RWPE2 (cell line): ENCODE measurements around the gene MICAL2.

Source experiments
- ATAC-seq: fragments of 200-7000 bp; cut with Tn5 transposase; 3 replicates; pipeline ENCODE4 v1.9.1; 2021; ENCODE audit warnings: low read depth
- DNase-seq: peaks from one replicate; pipeline ENCODE4 v3.0.0-alpha.2; 2020; ENCODE audit warnings: low spot score
- H3K27ac ChIP-seq: fragments of 450-650 bp; 2 replicates; pipeline ENCODE4 v1.5.1; 2017; ENCODE audit warnings: mild to moderate bottlenecking; ENCODE audit not compliant: poor library complexity, severe bottlenecking
- H3K27me3 ChIP-seq: fragments of 250-450 bp; sonication (Bioruptor Pico); 2 replicates; pipeline ENCODE4 v1.5.1; 2021; ENCODE audit warnings: mild to moderate bottlenecking, moderate library complexity; ENCODE audit not compliant: insufficient read depth, poor library complexity, severe bottlenecking
- H3K36me3 ChIP-seq: fragments of 250-450 bp; sonication (Bioruptor Pico); 2 replicates; pipeline ENCODE4 v1.5.1; 2020; ENCODE audit warnings: low read depth, mild to moderate bottlenecking, moderate library complexity
- H3K4me1 ChIP-seq: fragments of 250-450 bp; sonication (Bioruptor Pico); 2 replicates; pipeline ENCODE4 v1.5.1; 2021; ENCODE audit warnings: mild to moderate bottlenecking, moderate library complexity; ENCODE audit not compliant: insufficient read depth, poor library complexity, severe bottlenecking
- H3K4me3 ChIP-seq: fragments of 250-450 bp; sonication (Bioruptor Pico); 2 replicates; pipeline ENCODE4 v1.5.1; 2021; ENCODE audit warnings: mild to moderate bottlenecking, moderate library complexity; ENCODE audit not compliant: severe bottlenecking
- H3K9me3 ChIP-seq: fragments of 250-450 bp; sonication (Bioruptor Pico); 2 replicates; pipeline ENCODE4 v1.5.1; 2021; ENCODE audit warnings: mild to moderate bottlenecking, moderate library complexity; ENCODE audit not compliant: severe bottlenecking
- TF ChIP-seq, protein P1 (sequence below): fragments of 450-650 bp; IDR thresholded peaks from one replicate; pipeline ENCODE4 v1.5.1; 2017; ENCODE audit warnings: mild to moderate bottlenecking, moderate library complexity; ENCODE audit not compliant: poor library complexity, severe bottlenecking

MICAL2 gene

DNA sequence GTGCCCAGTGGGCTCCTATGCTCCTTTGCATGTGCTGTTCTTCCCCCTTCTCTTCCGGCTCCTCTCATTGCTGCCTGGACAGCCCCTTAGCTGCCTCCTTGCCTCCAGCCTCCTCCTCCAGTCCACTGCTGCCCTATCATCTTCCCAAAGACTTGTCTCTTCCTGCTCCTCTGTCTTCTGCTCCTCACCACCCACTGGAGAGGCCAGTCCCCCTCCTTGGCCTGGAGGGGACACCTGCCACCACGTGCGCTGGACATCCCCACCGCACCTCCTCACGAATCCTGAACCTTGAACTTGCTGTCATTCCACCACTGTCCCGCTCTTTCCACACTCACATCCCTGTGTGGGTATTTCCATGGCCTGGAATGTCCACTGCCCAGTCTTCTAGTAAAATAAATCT, 49.8 kb downstream of the MICAL2 start:
- DNase-seq, result no peak
- Histone ChIP-seq H3K36me3 (peaks cover 87% of the 10 kb centered on the region), H3K27me3 (no peaks in the 10 kb centered on the region), H3K4me1 (peaks cover 32% of the 10 kb centered on the region), H3K4me3 (no peak overlapping the region), H3K27ac (peak overlapping the region; percentile 99), H3K9me3 (no peaks in the 10 kb centered on the region)
- ATAC-seq, result no peak
- TF ChIP-seq, protein P1, sequence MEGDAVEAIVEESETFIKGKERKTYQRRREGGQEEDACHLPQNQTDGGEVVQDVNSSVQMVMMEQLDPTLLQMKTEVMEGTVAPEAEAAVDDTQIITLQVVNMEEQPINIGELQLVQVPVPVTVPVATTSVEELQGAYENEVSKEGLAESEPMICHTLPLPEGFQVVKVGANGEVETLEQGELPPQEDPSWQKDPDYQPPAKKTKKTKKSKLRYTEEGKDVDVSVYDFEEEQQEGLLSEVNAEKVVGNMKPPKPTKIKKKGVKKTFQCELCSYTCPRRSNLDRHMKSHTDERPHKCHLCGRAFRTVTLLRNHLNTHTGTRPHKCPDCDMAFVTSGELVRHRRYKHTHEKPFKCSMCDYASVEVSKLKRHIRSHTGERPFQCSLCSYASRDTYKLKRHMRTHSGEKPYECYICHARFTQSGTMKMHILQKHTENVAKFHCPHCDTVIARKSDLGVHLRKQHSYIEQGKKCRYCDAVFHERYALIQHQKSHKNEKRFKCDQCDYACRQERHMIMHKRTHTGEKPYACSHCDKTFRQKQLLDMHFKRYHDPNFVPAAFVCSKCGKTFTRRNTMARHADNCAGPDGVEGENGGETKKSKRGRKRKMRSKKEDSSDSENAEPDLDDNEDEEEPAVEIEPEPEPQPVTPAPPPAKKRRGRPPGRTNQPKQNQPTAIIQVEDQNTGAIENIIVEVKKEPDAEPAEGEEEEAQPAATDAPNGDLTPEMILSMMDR, result no peak

DNA sequence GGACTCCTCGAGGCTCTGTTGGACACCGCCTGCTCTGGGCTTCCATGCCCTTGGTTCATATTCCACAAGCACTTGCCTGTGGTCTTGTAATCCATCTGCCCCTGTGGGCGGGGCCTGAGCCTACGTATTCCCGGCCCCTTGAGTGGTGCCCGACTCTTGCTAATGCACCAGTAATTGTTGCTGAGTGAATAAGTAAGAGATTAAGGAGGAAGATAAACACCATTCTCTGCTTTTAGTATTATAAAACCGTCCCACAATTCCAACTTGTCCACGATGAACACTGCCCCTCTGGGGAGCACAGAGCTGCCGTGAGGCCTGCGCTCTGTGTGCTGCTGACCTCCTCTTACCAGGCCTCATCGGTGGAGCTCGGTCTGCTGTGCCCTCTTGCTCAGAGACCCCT, 50.3 kb downstream of the MICAL2 start:
- H3K4me1 ChIP-seq, result peaks cover 34% of the 10 kb centered on the region
- peak overlapping the region; percentile 99 for H3K27ac ChIP-seq
- TF ChIP-seq, protein P1, result no peak
- no peaks in the 10 kb centered on the region for H3K27me3 ChIP-seq
- H3K36me3 ChIP-seq, result peaks cover 87% of the 10 kb centered on the region
- no peaks in the 10 kb centered on the region for H3K9me3 ChIP-seq
- no peak overlapping the region for H3K4me3 ChIP-seq
- ATAC-seq (no peak), DNase-seq (no peak)

DNA sequence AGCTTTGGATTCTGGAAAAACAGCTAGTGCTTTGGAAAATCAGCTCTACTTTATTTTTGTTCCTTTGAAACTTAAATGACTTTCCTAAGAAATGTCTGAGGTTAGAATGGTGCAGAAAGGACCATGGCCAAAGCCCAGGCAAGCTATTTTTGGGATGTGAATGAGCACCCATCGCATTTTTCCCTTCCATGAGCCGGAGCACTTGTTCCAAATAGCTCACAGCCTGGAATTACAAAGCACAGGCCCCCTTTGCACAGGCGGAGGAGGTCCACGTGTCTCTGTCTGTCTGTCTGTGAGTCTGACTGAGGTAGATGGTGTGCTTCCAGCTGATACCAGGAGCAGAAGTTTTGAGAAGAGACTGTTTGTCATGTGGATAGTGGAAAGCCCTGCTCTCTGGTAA, 50.7 kb downstream of the MICAL2 start:
- peaks cover 39% of the 10 kb centered on the region for H3K4me1 ChIP-seq
- peak overlapping the region; percentile 99 for H3K27ac ChIP-seq

DNA sequence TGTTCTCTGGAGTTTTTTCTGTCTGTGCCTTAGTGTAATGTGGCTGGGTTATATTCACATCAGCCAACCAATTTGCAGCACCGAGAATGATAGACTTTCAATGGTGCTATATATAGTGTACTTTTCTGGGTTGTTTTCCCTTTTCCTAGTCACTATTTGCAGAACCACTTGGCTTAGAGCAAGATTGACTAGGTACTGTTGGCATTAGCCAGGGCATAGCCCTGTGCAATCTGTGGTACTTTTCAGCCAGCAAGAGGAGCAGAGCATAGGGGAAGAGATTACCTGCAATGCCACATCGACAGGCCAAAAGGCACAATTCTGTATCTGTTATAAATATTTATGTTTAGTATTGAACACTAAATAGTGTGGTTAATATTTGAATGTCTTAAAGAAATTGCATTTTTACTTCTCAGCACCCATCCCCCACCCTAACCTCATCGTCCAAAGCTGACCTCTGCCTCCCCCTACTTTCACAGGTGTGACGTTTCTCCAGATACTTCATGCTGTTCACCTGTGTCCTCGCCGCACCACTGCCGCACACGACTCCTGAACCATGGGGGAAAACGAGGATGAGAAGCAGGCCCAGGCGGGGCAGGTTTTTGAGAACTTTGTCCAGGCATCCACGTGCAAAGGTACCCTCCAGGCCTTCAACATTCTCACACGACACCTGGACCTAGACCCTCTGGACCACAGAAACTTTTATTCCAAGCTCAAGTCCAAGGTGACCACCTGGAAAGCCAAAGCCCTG, 51.4 kb downstream of the MICAL2 start:
- Histone ChIP-seq H3K27me3 (no peaks in the 10 kb centered on the region), H3K27ac (peak overlapping the region; percentile 99), H3K36me3 (peaks cover 88% of the 10 kb centered on the region), H3K4me3 (no peak overlapping the region), H3K9me3 (no peaks in the 10 kb centered on the region), H3K4me1 (peaks cover 45% of the 10 kb centered on the region)
- DNase-seq (no peak), ATAC-seq (no peak)
- TF ChIP-seq, protein P1, result no peak

More for the DNA sequence above, 50.7 kb downstream of the MICAL2 start:
- Histone ChIP-seq H3K27me3 (no peaks in the 10 kb centered on the region), H3K9me3 (no peaks in the 10 kb centered on the region), H3K4me3 (no peak overlapping the region), H3K36me3 (peaks cover 87% of the 10 kb centered on the region)
- no peak for DNase-seq
- TF ChIP-seq, protein P1, result no peak
- no peak for ATAC-seq

DNA sequence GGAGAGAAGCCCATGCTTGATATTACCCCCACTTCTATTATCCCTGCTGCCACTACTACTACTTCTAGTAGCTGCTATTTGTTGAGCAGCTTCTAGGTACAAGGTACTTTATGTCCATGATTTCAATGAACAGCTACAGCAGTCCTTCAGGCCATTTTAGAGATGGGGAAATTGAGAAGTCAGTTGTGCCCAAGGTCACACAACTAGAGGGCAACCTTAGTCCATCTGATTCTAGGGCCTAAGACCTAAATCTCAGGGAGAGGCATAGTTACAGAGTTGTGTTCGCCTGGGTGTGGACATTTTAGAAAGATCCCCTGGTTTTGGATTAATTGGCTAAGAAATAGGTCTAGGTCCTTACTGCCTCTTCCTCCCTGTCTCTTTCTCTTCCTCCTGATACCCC, 52.3 kb downstream of the MICAL2 start:
- TF ChIP-seq, protein P1, result no peak
- ATAC-seq (no peak), DNase-seq (no peak)
- H3K9me3 ChIP-seq, result no peaks in the 10 kb centered on the region
- peak overlapping the region; percentile 99 for H3K27ac ChIP-seq
- peaks cover 54% of the 10 kb centered on the region for H3K4me1 ChIP-seq
- no peaks in the 10 kb centered on the region for H3K27me3 ChIP-seq
- H3K36me3 ChIP-seq, result peaks cover 84% of the 10 kb centered on the region
- no peak overlapping the region for H3K4me3 ChIP-seq
